Neural cell (in vitro differentiated cells): ENCODE data around the gene DOP1B. TPM values are rescaled to one million over a fixed set of nuclear protein-coding genes. Genes with fewer than 3 reads are reported as not detected.

ENCODE experiments used
- H2AFZ ChIP-seq: fragments of 200-600, 300-800 bp; sonication (generic), shearing (Covaris generic); 2 replicates; pipeline ENCODE4 v1.6.0; 2014; ENCODE audit warnings: low read depth, mild to moderate bottlenecking, antibody characterized with exemption, low read length, moderate library complexity
- H3F3A ChIP-seq: fragments of 200-600 bp; shearing (Covaris generic); 2 replicates; pipeline ENCODE4 v1.6.1; 2016; ENCODE audit warnings: mild to moderate bottlenecking, moderate library complexity, mixed read lengths, antibody characterized with exemption, low read length; ENCODE audit not compliant: insufficient read depth, poor library complexity, severe bottlenecking
- H3K27ac ChIP-seq: fragments of 200-600, 300-800 bp; sonication (generic), shearing (Covaris generic); 2 replicates; pipeline ENCODE4 v1.5.1; 2014; ENCODE audit warnings: mild to moderate bottlenecking, low read length, moderate library complexity
- H3K27me3 ChIP-seq: fragments of 300-800, 200-600 bp; sonication (generic), shearing (Covaris generic); 2 replicates; pipeline ENCODE4 v1.6.0; 2014; ENCODE audit warnings: mild to moderate bottlenecking, low read depth, low read length, moderate library complexity; ENCODE audit not compliant: insufficient read depth
- H3K36me3 ChIP-seq: fragments of 300-800, 200-600 bp; sonication (generic), shearing (Covaris generic); 2 replicates; pipeline ENCODE4 v1.5.1; 2014; ENCODE audit warnings: mild to moderate bottlenecking, antibody characterized with exemption, low read length, moderate library complexity; ENCODE audit not compliant: insufficient read depth
- H3K4me2 ChIP-seq: fragments of 300-800, 200-600 bp; sonication (generic), shearing (Covaris generic); 2 replicates; pipeline ENCODE4 v1.6.0; 2014; ENCODE audit warnings: mild to moderate bottlenecking, low read length
- H3K4me3 ChIP-seq: fragments of 300-800, 200-600 bp; sonication (generic), shearing (Covaris generic); 2 replicates; pipeline ENCODE4 v1.5.1; 2014; ENCODE audit warnings: mild to moderate bottlenecking, low read length, moderate library complexity
- H3K79me2 ChIP-seq: fragments of 200-600 bp; shearing (Covaris generic); replicated peaks from 2 replicates; pipeline ENCODE4 v1.6.0; 2014; ENCODE audit warnings: mild to moderate bottlenecking, low read length, moderate library complexity; ENCODE audit not compliant: insufficient read depth
- H3K9ac ChIP-seq: fragments of 300-800, 200-600 bp; sonication (generic), shearing (Covaris generic); 2 replicates; pipeline ENCODE4 v1.6.1; 2016; ENCODE audit warnings: mild to moderate bottlenecking, low read length, mixed read lengths
- H3K9me2 ChIP-seq: fragments of 200-600 bp; shearing (Covaris generic); 2 replicates; pipeline ENCODE4 v1.6.1; 2016; ENCODE audit warnings: mild to moderate bottlenecking, low read length, mixed read lengths; ENCODE audit not compliant: insufficient read depth
- H3K9me3 ChIP-seq: fragments of 200-600, 300-800 bp; sonication (generic), shearing (Covaris generic); 2 replicates; pipeline ENCODE4 v1.6.1; 2016; ENCODE audit warnings: mild to moderate bottlenecking, mixed run types, low read length, moderate library complexity, mixed read lengths
- H4K20me1 ChIP-seq: fragments of 200-600 bp; shearing (Covaris generic); 2 replicates; pipeline ENCODE4 v1.6.1; 2016; ENCODE audit warnings: mild to moderate bottlenecking, mixed run types; ENCODE audit not compliant: insufficient read depth
- EP300 ChIP-seq: fragments of 450-650 bp; conservative IDR thresholded peaks from 2 replicates; pipeline ENCODE4 v1.6.1; 2014; ENCODE audit warnings: antibody characterized with exemption, mild to moderate bottlenecking, moderate library complexity; ENCODE audit not compliant: poor library complexity, severe bottlenecking
- EZH2 ChIP-seq: fragments of 200-600, 300-800 bp; shearing (Covaris generic), sonication (generic); IDR thresholded peaks from 2 replicates; pipeline ENCODE4 v1.6.1; 2014; ENCODE audit warnings: antibody characterized with exemption, low read length, borderline replicate concordance, mild to moderate bottlenecking; ENCODE audit not compliant: insufficient read depth, poor library complexity, severe bottlenecking
- MXI1 ChIP-seq: fragments of 450-650 bp; conservative IDR thresholded peaks from 2 replicates; pipeline ENCODE4 v1.6.1; 2014; ENCODE audit warnings: antibody characterized with exemption, mild to moderate bottlenecking; ENCODE audit not compliant: poor library complexity, severe bottlenecking
- POLR2AphosphoS5 ChIP-seq: IDR thresholded peaks from 2 replicates; pipeline ENCODE4 v1.6.1; 2012
- RAD21 ChIP-seq: fragments of 450-650 bp; conservative IDR thresholded peaks from 2 replicates; pipeline ENCODE4 v1.6.1; 2014; ENCODE audit warnings: antibody characterized with exemption, mild to moderate bottlenecking, moderate library complexity
- SMC3 ChIP-seq: fragments of 450-650 bp; conservative IDR thresholded peaks from 2 replicates; pipeline ENCODE4 v1.6.1; 2014; ENCODE audit warnings: antibody characterized with exemption, mild to moderate bottlenecking, moderate library complexity; ENCODE audit not compliant: poor library complexity
- TAF1 ChIP-seq: IDR thresholded peaks from 2 replicates; pipeline ENCODE4 v1.6.1; 2012; ENCODE audit warnings: low read depth
- polyA plus RNA-seq: library from polyadenylated mRNA; depleted of rRNA; stranded (reverse); fragments of >200 nt; gene quantifications from 2 replicates; pipeline ENCODE4 v1.2.3, GENCODE V29; 2014
- TF ChIP-seq, protein P1 (sequence below): IDR thresholded peaks from 2 replicates; pipeline ENCODE4 v1.6.1; 2012; ENCODE audit warnings: borderline replicate concordance
- TF ChIP-seq, protein P2 (sequence below): fragments of 450-650 bp; IDR thresholded peaks from 2 replicates; pipeline ENCODE4 v1.5.1; 2014; ENCODE audit warnings: antibody characterized with exemption, mild to moderate bottlenecking, moderate library complexity; ENCODE audit not compliant: poor library complexity, severe bottlenecking

The DOP1B gene
- polyA plus RNA-seq, 1 donor from 2014 or later, result 14.0 TPM

DNA sequence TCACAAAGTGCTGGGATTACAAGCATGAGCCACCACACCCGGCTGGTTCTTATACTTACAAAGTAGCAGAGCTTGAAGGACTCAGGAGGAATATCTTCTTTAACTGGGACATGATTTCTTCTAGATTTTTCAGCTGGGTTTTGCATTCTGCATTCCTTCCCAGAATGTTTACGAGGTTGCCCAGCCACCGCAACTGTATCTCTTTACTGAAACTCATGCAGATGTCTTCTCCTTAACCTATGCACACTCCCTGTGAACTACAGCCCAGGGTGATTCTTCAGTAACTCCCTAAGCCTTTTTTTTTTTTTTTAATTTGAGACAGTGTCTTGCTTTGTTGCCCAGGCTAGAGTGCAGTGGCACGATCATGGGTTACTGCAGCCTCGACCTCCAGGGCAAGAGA lies 8.7 kb upstream of the DOP1B start:
- Histone ChIP-seq H4K20me1 (no peaks in the 10 kb centered on the region), H3F3A (no peaks in the 10 kb centered on the region), H3K9me3 (no peaks in the 10 kb centered on the region), H3K4me2 (no peak overlapping the region), H3K79me2 (no peaks in the 10 kb centered on the region), H2AFZ (no peak overlapping the region), H3K9me2 (no peaks in the 10 kb centered on the region), H3K27me3 (no peaks in the 10 kb centered on the region), H3K36me3 (no peaks in the 10 kb centered on the region), H3K4me3 (no peak overlapping the region), H3K27ac (no peak overlapping the region), H3K9ac (no peak overlapping the region)
- TF ChIP-seq MXI1 (no peak), EZH2 (no peak), RAD21 (no peak), SMC3 (no peak), EP300 (no peak), POLR2AphosphoS5 (no peak)
- TF ChIP-seq, protein P1, sequence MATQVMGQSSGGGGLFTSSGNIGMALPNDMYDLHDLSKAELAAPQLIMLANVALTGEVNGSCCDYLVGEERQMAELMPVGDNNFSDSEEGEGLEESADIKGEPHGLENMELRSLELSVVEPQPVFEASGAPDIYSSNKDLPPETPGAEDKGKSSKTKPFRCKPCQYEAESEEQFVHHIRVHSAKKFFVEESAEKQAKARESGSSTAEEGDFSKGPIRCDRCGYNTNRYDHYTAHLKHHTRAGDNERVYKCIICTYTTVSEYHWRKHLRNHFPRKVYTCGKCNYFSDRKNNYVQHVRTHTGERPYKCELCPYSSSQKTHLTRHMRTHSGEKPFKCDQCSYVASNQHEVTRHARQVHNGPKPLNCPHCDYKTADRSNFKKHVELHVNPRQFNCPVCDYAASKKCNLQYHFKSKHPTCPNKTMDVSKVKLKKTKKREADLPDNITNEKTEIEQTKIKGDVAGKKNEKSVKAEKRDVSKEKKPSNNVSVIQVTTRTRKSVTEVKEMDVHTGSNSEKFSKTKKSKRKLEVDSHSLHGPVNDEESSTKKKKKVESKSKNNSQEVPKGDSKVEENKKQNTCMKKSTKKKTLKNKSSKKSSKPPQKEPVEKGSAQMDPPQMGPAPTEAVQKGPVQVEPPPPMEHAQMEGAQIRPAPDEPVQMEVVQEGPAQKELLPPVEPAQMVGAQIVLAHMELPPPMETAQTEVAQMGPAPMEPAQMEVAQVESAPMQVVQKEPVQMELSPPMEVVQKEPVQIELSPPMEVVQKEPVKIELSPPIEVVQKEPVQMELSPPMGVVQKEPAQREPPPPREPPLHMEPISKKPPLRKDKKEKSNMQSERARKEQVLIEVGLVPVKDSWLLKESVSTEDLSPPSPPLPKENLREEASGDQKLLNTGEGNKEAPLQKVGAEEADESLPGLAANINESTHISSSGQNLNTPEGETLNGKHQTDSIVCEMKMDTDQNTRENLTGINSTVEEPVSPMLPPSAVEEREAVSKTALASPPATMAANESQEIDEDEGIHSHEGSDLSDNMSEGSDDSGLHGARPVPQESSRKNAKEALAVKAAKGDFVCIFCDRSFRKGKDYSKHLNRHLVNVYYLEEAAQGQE, result no peak
- TF ChIP-seq, protein P2, sequence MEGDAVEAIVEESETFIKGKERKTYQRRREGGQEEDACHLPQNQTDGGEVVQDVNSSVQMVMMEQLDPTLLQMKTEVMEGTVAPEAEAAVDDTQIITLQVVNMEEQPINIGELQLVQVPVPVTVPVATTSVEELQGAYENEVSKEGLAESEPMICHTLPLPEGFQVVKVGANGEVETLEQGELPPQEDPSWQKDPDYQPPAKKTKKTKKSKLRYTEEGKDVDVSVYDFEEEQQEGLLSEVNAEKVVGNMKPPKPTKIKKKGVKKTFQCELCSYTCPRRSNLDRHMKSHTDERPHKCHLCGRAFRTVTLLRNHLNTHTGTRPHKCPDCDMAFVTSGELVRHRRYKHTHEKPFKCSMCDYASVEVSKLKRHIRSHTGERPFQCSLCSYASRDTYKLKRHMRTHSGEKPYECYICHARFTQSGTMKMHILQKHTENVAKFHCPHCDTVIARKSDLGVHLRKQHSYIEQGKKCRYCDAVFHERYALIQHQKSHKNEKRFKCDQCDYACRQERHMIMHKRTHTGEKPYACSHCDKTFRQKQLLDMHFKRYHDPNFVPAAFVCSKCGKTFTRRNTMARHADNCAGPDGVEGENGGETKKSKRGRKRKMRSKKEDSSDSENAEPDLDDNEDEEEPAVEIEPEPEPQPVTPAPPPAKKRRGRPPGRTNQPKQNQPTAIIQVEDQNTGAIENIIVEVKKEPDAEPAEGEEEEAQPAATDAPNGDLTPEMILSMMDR, result no peak

DNA sequence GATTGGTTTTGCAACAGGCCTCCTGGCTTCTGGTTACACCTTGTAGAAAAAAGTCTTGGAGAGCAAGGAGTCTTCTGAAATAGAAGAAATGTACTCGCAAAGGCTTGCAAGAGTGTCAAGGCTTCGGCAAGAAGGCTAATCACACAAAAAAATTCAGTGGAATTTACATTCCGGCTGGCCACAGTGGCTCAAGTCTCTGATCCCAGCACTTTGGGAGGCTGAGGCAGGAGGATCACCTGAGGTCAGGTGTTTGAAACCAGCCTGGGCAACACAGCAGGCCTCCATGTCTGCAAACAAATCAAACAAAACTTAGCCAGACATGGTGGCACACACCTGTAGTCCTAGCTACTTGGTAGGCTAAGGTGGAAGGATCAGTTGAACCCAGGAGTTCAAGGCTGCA lies 7.7 kb upstream of the DOP1B start:
- Histone ChIP-seq H4K20me1 (no peaks in the 10 kb centered on the region), H3K27ac (no peak overlapping the region), H3K4me3 (no peak overlapping the region), H3K9me2 (no peaks in the 10 kb centered on the region), H3K9me3 (no peaks in the 10 kb centered on the region), H3F3A (no peaks in the 10 kb centered on the region), H2AFZ (no peak overlapping the region), H3K4me2 (no peak overlapping the region), H3K79me2 (no peaks in the 10 kb centered on the region), H3K27me3 (no peaks in the 10 kb centered on the region), H3K36me3 (no peaks in the 10 kb centered on the region), H3K9ac (no peak overlapping the region)
- TF ChIP-seq RAD21 (no peak), EP300 (no peak), TAF1 (no peak), MXI1 (no peak), POLR2AphosphoS5 (no peak), EZH2 (no peak), SMC3 (no peak)
- TF ChIP-seq, protein P2, result no peak
- TF ChIP-seq, protein P1, result no peak
